GF-D8 (cell line): Measurements from ENCODE around the gene BACH1.

Experiments used
- DNase-seq: peaks from one replicate; lab custom pipeline; 2025; lab: John Stamatoyannopoulos, UW

The BACH1 gene

DNA sequence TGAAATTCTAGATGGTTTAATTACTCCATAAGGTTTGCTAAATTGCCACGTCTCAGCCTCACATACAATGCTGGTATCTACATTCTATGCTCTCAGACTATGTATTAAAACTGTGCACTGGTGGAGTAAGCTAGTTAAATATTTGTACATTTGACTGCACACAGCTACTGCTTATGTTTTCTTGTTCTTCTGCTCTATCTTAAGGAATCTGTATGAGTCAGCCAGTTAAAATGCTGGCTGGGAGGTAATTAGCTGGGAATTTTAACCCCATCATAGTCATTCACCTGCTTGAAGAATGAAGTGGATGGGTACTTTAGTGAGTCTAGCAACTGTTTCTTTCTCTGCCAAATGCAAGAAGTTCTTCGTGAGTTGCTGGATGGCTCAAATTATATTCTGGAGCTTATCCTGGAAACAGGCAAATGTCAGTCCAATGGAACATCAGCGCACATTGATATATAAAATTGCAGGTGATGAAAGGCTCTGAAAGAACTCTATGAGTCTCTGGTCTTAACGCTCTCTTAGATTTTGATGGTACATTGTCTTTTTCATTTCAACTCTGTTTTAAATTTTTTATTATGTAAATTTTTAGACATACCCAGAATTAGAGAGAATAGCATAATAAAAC, 83.4 kb downstream of the BACH1 start:
- no peak for DNase-seq

DNA sequence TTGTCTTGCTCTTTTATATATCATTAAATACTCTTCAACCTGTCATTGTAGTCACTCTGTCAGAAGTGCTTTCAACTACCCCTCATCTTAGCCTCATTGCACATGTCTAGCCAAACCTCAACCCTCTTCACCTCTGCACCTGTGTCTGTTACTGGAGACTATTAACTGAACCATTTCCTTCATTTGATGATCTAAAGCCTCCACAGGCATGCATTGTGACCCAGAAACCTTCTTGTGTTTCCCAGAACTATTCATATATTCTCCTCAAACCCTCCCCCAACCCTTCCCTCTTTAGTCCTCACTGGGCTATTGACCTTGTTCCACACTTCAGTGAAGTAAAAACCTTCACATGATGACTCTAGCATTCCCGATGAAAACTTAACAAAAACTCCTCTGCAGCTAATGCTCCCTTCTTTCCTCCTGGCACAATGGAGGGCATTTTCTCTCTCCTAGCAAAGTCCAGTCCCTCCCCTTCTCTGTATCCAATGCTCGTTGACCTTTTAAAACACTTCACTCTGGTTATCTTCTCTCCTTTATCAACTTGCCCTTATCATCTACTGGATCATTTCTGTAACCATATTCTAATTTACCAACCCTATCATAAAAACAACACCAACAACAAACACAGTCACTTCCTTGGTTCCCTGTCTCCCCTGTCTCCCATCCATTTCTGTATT, 86.1 kb downstream of the BACH1 start:
- no peak for DNase-seq

- DNase-seq, result no peak
Observed at GRCh38 chr21:29385934-29386520, 87.3 kb downstream of the BACH1 start.

DNA sequence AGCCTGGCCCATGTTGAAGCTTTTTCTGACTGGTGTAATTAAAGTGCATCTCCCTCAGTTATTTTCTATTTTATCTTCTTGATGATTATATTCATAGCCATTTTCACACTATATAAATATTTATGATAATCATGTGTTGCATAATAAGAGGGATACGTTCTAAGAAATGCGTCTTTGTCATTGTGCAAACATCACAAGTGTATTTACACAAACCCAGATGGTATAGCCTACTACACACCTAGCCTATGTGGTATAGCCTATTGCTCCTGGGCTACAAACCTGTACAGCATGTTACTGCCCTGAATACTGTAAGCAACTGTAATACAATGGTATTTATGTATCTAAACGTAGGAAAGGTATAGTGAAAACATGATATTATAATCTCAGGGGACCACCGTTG, 88.1 kb downstream of the BACH1 start:
- DNase-seq, result no peak

- DNase-seq, result no peak
Observed at GRCh38 chr21:29387598-29387997, 88.9 kb downstream of the BACH1 start.

DNA sequence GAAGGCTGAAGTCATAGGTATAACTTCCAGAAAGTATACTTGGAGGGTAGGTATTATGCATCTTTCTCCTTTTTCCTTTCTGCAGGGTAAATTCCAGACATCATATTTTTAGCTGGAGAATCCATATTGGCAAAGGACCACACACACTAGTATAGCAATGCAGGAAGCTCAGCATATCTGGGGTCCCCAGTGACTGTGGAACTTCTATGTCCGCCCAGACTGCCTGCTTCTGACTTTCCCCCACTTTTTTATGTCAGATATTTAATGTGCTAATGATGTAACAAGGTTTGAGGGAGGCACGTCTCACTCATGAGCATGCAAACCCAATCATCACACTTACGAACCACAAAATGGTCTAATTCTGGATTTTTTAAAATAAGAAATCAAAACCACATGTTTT, 90.4 kb downstream of the BACH1 start:
- DNase-seq, result no peak

- DNase-seq, result no peak
Observed at GRCh38 chr21:29390778-29391177, 92.1 kb downstream of the BACH1 start.

DNA sequence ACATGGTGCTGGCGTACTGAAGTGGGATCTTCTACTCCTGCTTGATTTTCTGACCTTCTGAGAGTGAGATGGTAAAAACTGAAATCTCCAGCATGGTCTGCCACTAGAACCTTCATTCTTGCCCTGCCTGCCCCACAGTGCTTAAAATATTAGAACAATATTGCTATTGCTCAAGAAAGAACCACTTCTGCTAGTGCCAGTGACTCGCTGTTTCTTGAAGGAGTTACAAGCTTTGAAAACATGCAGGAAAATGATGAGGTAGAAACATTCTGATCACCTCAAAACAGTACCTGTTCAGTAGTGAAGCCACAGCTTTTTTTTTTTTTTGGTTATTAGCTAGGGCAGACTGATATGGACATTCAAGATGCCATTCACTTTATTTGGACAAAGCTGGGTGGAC, 95.3 kb downstream of the BACH1 start:
- no peak for DNase-seq
